Colon (tissue), 2 donors: Measurements from ENCODE around the gene GPATCH8.
A peak's percentile ranks its signal among the peaks of the same experiment; 100 is the strongest.

Experiments used
- FAIRE-seq: peaks from 2 replicates; lab custom pipeline; 2012; peaks lifted over from hg19 to GRCh38; lab: Jason Lieb, UNC
- donor health status: control.
- donor health status: control.

GPATCH8 gene

DNA sequence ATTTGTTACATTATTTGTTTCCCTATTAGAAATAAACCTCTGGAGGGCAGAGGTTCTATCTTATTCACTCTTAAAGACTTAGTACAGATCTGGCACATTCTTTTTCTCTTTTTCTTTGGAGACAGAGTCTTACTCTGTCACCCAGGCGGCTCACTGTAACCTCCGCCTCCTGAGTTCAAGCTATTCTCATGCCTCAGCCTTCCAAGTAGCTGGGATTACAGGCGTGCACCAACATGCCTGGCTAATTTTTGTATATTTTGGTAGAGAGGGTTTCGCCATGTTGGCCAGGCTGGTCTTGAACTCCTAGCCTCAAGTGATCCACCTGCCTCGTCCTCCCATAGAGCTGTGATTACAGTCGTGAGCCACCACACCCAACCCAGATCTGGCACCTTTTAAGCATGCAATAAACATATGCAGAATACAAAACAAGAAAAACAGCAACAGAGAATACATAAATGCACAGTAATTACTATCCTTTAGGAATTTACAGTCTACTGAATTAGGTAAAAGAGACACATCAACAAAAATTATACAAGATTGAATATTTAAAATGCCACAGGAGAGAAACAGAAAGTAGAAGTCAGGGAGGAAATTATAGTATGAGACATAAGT lies 52.1 kb downstream of the GPATCH8 start:
- no peak for FAIRE-seq

DNA sequence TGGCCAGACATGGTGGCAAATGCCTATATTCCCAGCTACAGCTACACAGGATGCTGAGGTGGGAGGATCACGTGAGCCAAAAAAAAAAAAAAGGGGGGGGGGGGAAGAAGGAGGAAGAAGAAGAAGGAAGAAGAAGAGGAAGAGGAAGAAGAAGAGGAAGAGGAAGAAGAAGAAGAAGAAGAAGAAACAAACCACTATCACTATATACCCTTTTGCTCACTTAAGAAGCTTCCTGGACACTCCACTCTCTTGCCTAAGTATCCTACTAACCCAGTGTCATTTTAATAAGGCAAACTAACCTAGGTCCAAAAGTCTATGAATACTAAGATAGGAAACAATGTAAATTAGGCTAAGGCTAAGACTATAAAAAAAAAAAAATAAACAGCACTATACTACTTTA lies 54.8 kb downstream of the GPATCH8 start:
- FAIRE-seq: no peak

DNA sequence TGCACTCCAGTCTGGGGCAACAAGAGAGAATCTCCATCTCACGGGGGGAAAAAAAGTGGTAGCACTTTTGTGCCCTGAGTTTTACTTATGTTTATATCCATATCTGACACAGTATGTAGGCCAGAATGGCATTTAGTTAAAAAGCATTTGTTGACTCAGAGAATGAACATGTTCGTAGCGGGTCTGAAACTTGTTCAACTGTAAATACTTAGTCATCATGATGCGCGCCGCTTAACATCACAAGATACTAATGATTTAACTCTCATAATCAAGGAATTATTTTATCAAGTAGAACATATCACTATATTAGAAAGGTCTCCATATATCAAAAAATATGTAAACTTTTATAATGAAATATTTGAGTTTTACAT lies 58.5 kb downstream of the GPATCH8 start:
- peak; percentile 51 for FAIRE-seq

DNA sequence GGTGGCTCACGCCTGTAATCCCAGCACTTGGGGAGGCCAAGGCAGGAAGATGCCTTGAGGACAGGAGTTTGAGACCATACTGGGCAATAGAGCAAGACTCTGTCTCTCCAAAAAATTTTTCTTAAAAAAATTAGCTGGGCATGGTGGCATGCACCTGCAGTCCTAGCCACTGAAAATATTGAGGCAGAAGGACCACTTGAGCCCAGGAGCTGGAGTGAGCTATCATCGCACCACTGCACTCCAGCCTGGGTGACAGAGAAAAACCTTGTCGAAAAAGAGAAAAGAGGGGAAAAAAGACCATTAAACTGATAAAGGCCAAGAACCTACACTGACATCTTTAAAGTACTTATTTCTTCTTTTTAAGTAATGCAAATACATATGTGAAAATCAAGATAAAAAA lies 60.4 kb downstream of the GPATCH8 start:
- no peak for FAIRE-seq

DNA sequence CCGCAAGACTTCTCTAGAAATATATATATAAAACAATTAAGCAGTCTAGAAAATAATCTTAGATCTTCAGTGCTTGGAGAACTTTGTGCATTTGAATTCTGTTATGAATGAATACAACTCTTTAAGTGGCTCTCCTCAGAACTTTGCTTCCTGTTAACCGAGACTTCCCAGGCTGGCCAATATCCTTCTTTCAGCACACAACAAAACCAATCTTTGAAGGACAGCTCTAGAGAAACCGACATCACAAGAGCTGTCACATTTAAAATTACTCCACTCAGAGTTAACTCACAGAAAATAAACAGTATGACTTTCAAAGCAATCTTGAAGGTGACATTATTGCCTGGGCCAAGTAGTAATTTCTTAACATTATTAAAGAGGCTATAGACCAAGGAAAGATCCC lies 64.0 kb downstream of the GPATCH8 start:
- FAIRE-seq: no peak

DNA sequence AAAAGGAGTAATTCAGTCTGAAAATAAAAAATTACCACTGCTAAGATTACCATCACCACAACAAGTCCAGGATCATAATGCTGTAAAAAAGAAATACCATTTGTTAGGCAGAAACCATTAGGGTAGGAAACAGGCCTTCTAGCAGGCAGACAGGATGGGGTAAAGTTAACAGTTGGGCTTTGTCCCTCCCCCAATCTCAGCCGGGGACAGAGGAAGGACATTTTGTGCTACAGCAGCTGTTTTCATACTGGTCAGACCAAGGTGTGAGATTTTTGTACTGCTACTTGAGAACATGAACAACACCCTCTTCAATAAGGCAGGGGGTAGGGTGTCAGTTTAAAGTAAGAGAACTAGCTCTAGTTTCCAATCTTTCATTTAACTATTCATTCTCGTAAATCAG lies 64.6 kb downstream of the GPATCH8 start:
- FAIRE-seq: no peak

DNA sequence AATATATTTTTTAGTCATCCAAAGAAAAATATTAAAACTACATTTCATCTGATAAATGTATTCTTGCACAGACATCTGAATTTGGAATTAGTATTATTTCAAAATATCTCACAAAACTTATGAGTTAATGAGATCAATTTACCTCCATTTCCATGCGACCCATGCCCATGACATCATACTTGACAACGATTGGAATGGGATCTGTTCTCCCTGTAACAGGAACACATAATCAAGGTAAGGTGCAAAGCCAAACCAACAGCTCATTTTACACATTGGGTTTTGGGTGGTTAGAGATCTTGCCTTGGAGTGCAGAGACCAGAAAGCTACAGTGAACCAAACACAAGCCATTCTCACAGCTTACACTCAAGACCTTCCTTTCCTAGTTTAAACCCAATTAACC lies 66.9 kb downstream of the GPATCH8 start:
- no peak for FAIRE-seq

DNA sequence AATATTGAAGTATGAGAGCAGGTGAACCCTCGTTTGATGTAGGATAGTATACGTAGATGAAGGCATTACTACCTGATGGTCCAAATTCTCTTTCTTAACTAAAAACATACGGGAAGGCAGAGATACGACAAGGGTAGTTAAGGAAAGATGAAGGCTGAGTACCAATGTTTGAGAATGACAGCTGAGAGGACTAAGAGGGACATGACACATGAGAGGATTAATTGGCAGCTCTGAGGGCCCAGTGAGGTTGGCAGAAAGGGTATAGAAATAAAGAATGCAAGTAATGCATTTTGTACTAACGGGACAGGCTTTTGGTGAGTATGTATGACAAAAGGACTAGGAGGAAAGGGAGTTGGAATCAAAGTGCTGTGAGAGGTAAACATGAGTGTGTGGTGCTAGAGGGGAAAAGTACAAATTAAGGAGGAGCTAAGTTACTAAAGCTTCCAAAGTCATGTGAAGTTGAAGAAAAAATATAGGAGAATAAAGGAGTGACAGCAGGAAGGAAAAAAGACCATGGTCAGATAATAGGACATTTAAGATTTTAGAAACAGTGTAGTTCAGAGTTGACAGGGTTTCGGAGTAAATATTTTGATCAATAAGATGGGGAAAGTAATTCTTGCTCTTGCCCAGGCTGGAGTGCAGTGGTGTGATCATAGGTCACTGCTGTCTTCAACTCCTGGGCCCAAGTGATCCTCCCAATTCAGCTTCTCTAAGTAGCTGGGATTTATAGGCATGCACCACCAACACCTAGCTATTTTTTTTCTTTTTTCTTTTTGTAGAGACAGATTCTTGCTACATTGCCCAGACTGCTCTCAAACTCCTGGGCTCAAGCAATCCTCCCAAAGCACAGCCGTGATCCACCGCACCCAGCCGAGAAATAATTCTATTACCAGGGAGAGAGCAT lies 70.7 kb downstream of the GPATCH8 start:
- no peak for FAIRE-seq

DNA sequence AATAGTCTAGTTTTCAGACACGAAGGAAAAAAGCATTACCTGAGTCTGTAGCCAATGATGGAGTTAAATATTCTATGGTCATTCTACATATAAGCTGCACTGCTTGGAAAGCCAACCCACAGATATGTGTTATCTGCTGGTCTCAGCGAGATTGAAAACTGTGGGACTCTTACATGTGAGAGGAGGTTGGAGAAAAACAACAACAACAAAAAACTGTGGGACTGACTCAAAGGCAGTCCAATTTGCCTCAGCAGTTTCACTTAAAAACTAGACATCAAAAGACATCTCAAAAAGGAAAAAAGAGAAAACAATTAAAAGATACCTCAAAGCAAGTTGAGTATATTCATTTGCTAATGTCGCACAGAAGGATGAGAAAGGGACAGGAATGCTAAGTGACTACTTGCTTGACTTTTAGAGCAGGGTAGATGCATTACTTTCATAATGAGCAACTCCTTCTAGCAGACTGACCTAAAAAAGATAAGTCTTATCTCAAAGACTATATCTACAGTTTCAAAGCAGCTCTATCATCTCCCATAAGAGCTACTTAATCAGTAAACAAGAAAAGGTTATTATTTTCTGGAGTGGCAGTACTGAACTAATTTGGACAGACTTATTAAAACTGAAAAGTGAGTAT lies 78.3 kb downstream of the GPATCH8 start:
- FAIRE-seq: no peak

DNA sequence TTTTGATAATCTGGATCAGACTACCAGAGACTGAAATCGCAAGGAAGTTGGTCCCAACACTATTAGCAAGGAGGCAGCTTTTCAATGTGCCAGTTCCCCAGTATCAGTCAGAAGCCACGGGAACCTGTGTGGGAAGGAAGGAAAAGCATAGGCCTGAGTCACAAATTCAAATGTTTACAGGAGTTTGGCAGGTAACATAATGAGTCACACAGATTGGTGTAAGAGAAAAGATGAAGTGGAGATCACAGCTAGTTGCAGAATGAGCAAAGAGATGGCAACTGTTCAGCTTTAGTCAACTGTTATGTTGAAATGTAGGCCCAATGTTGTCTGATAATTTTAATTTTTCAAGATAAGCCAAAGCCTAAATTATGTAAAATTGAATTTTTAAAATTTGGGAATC lies 85.7 kb downstream of the GPATCH8 start:
- FAIRE-seq: no peak

DNA sequence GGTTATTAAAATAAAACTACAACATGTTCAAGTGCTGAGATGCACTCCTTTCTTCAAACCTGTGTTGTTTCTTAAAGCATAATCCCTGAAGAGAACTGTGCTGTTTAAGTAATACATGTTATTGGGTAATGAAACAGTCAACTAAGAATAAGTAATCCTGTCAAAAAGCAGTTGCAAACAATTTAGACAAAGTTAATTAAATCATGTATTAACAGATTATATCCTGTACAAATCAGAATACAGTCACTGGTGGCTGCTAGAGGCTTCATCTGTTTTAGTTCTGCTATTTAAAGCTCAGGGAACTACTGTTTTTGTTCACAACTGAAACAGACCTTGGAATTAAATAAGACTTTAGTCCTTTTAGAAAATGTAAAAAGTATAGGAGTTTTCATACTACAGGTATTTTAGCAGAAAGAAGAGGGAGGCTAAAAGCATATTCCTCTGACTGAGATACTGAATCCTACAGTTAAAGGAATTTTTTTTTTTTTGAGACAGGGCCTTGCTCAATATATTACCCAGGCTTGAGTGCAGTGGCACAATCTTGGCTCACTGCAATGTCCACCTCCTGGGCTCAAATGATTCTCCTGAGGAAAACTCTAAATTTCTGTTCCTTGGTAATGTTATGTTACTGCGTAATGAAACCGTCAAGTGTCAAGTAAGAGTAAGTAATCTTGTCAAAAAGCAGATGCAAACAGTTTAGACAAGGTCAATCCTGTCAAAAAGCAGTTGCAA lies 86.5 kb downstream of the GPATCH8 start:
- no peak for FAIRE-seq

DNA sequence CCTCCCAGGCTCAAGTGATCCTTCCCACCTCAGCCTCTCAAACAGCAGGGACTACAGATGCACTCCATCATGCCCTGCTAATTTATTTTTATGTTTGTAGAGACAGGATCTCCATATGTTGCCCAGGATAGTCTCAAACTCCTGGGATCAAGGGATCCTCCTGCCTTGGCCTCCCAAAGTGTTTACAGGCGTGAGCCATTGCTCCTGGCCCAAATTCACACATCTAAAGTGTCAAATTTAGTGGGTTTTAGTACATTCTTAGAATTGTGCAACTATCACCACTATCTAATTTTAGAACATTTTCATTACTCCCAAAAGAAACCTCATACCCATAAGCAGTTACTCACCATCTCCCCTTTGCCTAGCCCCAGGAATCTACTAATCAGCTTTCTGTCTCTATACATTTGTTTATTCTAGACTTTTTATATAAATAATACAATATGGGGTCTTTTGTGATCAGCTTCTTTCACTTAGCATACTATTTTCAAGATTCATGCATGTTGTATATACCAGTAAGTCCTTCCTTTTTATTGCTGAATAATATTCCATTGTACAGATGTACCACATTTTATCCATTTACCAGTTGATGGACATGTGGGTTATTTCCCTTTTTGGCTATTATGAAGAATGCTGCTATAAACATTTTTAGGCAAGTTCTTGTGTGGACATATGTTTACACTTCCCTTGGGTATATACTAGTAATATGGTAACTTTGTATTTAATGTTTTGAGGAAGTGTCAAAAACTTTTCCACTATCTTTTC lies 88.6 kb downstream of the GPATCH8 start:
- FAIRE-seq: no peak

DNA sequence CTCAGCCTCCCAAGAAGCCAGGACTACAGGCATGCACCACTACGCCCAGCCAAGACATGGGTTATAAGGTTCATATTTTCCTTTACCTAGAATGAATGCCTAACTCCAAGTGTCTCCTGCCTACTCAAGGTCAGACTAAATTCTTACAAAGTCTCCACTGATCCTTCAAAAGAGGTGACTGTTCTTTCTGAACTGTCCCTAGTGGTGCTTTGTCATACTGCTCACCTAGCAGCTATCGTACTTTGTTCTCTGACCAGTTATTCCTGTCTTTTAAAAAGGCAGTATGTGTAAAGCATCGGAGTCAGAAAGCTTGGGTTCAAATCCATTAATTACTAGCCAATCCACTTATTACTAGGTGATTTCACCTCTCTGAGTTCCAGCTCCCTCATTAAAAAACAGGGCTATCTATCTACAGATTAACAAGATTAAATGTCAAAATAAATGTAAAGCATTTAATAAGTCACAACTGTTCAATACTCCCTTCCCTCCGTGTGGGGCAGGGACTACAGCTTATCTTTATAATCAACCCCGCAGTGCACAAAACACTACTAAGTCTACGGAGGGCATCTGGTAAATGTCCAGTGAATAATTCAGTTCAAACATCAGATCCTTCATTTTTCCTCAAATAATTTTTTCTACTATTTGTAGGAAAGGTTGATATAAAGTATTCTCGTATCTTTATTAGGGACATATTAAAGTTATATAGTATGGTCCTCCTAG lies 93.7 kb downstream of the GPATCH8 start:
- FAIRE-seq: no peak

DNA sequence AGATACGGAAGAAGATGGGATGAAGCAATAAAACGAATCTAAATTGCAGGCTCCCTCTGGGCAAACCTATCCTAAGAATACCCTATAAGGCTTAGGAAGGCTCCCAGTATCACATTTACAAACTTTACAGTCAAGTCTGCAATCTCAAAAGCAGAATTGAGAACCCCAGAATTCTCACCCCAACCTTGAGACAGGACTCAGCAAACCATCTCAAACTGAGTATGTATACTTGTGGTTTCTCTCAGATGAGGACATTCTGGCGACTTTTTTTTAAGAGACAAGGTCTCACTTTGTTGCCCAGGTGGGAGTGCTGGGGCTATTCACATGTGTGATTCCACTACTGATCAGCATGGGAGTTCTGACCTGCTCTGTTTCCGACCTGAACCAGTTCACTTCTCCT lies 94.4 kb downstream of the GPATCH8 start:
- no peak for FAIRE-seq

DNA sequence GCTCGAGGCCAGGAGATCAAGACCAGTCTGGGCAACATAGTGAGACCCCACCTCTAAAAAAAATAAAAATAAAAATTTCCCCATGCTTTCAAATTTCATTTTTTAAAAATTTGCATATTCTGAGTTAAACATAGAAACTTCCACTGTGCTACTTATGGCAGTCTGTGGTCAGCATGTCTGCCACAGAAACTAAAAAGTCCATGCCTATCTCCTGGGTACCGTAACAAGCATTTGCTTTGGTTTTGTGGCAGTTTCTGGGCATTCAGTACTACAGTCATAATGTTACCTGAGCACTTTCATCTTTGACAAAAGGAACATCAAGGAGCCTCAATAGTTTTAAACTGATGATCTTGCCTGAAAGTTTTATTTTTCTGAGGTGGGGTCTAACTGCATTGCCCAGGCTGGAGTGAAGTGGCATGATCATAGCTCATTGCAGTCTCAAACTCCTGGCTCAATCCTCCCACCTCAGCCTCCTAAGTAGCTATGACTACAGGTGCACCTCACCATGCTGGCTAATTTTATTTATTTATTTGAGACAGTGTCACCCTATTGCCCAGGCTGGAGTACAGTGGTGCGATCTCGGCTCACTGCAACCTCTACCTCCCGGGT lies 100.5 kb downstream of the GPATCH8 start:
- no peak for FAIRE-seq

DNA sequence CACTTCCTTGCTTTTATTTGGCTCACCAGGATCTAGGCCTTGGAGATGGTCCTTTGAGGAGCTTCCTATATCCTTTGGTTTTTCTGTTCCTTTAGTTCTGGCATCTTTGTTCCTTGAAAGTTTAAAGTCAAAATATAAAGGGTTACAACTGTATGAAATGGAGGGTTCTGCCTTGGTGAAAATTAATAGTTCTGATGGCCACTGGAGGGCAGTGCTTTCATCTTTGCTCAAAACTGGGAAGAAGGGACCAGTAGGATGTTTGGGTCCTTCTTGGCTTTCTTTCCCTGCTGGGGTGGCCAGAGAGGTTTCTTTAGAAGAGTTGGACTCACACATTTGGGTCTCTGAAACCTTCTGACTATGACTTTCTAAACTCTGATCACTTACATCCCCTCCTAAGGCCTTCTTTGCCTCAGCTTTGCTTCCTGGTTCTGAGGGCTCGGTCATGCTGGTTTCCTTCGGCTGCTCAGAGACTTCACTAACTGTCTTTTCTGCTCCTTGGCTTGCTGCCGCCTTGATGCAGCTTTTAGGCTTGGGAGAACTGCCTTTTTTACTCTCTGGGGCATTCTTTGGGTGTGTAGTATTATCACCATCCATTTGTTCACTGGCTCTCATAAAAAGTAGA lies 102.9 kb downstream of the GPATCH8 start:
- FAIRE-seq: no peak

DNA sequence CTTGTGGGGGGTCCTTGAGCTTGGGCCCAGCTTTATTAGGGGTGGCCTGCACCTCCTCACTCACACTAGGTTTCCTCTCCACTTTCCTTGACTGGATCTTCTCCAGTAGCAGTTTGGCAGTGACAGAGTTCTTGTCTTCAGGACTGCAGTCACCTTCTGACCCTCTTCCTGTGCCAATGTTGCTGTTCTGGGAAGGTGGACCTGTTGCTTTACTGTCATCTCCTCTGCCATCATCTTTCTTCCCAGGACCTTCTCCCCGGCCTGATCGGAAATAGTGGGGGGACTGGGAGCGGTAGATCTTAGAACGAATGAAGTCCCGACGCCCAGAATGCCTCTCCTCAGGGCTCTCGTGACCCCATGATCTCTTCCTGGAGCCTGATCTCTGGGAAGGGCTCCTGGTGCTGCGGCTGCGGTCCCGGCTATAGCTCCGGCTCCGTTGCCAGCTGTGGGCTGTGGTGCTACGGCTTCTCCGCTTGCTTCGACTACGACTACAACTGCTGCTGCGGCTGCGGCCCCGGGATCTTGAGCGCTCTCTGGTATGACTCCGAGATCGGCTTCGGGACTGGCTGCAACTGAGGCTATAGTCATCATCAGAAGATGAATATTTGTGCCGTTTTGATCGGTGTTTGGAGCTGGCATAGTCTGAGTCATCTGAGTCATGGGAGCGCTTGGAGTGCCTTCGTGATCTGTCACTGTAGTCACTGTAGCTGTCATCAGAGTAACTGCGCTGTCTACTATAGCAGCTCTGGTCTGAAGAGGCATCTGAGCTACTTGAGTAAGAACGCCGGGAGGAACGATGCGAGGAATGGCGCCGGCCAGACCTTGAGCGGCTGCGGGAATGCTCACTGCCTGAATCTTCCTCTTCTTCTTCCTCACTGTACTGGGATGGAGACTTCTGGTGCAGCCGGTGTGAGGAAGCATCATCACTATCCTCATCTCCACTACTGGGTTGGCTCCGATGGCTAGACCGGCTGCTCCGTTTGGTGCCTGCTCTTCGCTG lies 104.2 kb downstream of the GPATCH8 start:
- FAIRE-seq: no peak

DNA sequence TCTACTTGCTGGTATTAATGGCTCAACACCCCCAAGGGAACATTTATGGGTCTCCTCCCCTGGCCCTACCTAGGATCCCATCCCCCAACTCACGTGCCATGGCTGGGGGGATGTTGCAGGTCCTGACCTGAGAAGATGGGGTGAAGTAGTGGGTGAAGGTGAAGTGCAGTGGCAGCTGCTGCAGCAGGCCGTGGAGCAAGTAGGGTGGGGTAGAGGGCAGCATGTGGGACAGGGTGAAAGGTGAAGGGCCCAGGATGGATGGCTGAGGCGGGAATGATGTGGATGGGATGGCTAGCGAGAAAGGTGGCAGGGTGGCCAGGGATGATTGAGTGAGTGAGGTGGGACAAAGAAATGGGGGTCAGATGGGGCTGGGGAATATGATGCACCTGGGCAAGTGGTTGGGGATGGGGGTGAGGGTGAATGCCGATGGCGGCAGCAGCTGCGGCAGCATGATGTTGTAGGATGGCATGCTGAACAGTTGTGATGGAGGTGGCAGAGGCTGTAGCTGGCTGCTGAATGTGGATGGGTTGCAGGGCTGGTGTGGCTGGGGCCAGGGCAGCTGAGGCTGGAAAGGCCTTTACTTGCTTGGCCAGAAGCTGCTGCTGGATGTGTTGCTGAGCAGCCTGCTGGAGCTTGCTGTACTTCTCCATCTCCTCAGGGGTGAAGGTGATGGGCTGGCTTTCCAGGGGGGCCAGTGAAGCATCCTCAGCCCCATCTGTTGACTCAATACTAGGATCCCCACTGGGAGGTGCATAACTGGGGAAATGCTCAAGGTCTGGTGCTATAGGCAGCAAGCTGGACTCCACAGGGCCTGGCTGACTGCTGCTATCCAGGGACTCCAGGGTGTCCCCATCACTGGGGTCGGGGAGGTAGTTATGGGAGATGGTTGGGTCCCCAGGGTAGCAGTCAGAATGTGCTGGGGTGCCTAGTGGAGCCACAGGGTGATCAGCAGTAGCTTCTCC lies 105.4 kb downstream of the GPATCH8 start:
- FAIRE-seq: no peak
